PC-9 (cell line): Measurements from ENCODE around the gene ABLIM2. TPM values are rescaled to one million over a fixed set of nuclear protein-coding genes. Genes with fewer than 3 reads are reported as not detected.

Source experiments
- BruUV-seq: library from RNA; stranded (reverse); fragments of 400-500 nt; replicated peaks from 2 replicates; lab custom pipeline; 2021; lab: Mats Ljungman, UMichigan
- CTCF ChIA-PET: fragments of 300-600 bp; sonication (Branson Sonifier 250); formaldehyde crosslinking; loops from one replicate; lab custom pipeline; 2022; ENCODE audit warnings: antibody characterized with exemption; lab: Charles Lee
- POLR2A ChIA-PET: fragments of 300-600 bp; sonication (Branson Sonifier 250); formaldehyde crosslinking; loops from one replicate; lab custom pipeline; 2022; ENCODE audit warnings: antibody characterized with exemption; ENCODE audit not compliant: unreplicated experiment; lab: Charles Lee
- DNase-seq, 2 experiments: peaks; one replicate each; pipeline versions ENCODE4 v3.0.0 to v3.0.0-alpha.2; 2015 to 2022; ENCODE audit warnings: mixed read lengths in 1 of 2
- H2AFZ ChIP-seq: fragments of 200-600 bp; sonication (generic); 2 replicates; pipeline ENCODE4 v1.8.1; 2017; ENCODE audit warnings: antibody characterized with exemption
- H3F3A ChIP-seq: fragments of 200-600 bp; sonication (generic); 2 replicates; pipeline ENCODE4 v1.8.1; 2017; ENCODE audit warnings: antibody characterized with exemption, mild to moderate bottlenecking, low read depth; ENCODE audit not compliant: insufficient read depth
- H3K27ac ChIP-seq: fragments of 200-600 bp; sonication (generic); 2 replicates; pipeline ENCODE4 v1.6.1; 2016; ENCODE audit warnings: mixed run types
- H3K27me3 ChIP-seq: fragments of 200-600 bp; sonication (generic); 2 replicates; pipeline ENCODE4 v1.6.1; 2016; ENCODE audit warnings: low read depth, mixed run types; ENCODE audit not compliant: insufficient read depth
- H3K36me3 ChIP-seq: fragments of 200-600 bp; sonication (generic); 2 replicates; pipeline ENCODE4 v1.6.1; 2016; ENCODE audit warnings: low read depth, mixed run types
- H3K4me1 ChIP-seq: fragments of 200-600 bp; sonication (generic); replicated peaks from 2 replicates; pipeline ENCODE4 v1.6.1; 2016; ENCODE audit warnings: mixed run types; ENCODE audit not compliant: insufficient read depth
- H3K4me2 ChIP-seq: fragments of 200-600 bp; sonication (generic); 2 replicates; pipeline ENCODE4 v1.6.1; 2017; ENCODE audit warnings: mixed run types
- H3K4me3 ChIP-seq: fragments of 200-600 bp; sonication (generic); 2 replicates; pipeline ENCODE4 v1.6.1; 2016; ENCODE audit warnings: mixed run types
- H3K79me2 ChIP-seq: fragments of 200-600 bp; sonication (generic); 2 replicates; pipeline ENCODE4 v1.6.1; 2017; ENCODE audit warnings: low read depth, mixed run types
- H3K9me2 ChIP-seq: fragments of 200-600 bp; sonication (generic); 2 replicates; pipeline ENCODE4 v1.8.1; 2017; ENCODE audit warnings: mild to moderate bottlenecking; ENCODE audit not compliant: insufficient read depth
- H3K9me3 ChIP-seq: fragments of 200-600 bp; sonication (generic); 2 replicates; pipeline ENCODE4 v1.8.1; 2016; ENCODE audit warnings: low read depth; ENCODE audit not compliant: insufficient read depth
- H4K20me1 ChIP-seq: fragments of 200-600 bp; sonication (generic); 2 replicates; pipeline ENCODE4 v1.8.1; 2017; ENCODE audit not compliant: insufficient read depth
- CTCF ChIP-seq: fragments of 200-600 bp; sonication (generic); conservative IDR thresholded peaks from 2 replicates; pipeline ENCODE4 v1.6.1; 2017; ENCODE audit warnings: mixed run types, antibody characterized with exemption, mild to moderate bottlenecking, moderate library complexity
- EZH2 ChIP-seq: fragments of 200-600 bp; sonication (generic); IDR thresholded peaks from 2 replicates; pipeline ENCODE4 v1.8.0; 2017; ENCODE audit warnings: antibody characterized with exemption, low read depth
- intact Hi-C: fragments of 100-400 bp; cut with micrococcal nuclease; formaldehyde crosslinking; loops from one replicate; pipeline ENCODE4 v1.10.0; 2022; ENCODE audit not compliant: unreplicated experiment
- total RNA-seq: library from RNA; stranded (reverse); gene quantifications from 2 replicates; pipeline ENCODE4 v1.2.3, GENCODE V29; 2021

The ABLIM2 gene
- total RNA-seq, 1 experiment from 2014 or later, result 1.6 TPM

- CTCF ChIA-PET, result interaction anchor here (0.6 kb wide), 1 partner anchor 25 kb away, joined by 4 read pairs; no protein-coding TSS in a partner anchor
- Histone ChIP-seq H3K4me2 (no peak overlapping the region), H3K27me3 (no peaks in the 10 kb centered on the region), H3K4me1 (no peaks in the 10 kb centered on the region), H2AFZ (no peak overlapping the region), H3K9me3 (no peaks in the 10 kb centered on the region), H3K4me3 (no peak overlapping the region), H3K27ac (no peak overlapping the region), H4K20me1 (no peaks in the 10 kb centered on the region), H3K36me3 (no peaks in the 10 kb centered on the region), H3F3A (no peaks in the 10 kb centered on the region), H3K79me2 (no peaks in the 10 kb centered on the region), H3K9me2 (no peaks in the 10 kb centered on the region)
- TF ChIP-seq EZH2 (no peak), CTCF (no peak)
- no TSS peak for BruUV-seq
- POLR2A ChIA-PET, result no interaction called here
- intact Hi-C loops, result no loop called here
- DNase-seq, result no peak
These were observed 107.0 kb downstream of the ABLIM2 start for GRCh38 chr4:8051644-8052043.

DNA sequence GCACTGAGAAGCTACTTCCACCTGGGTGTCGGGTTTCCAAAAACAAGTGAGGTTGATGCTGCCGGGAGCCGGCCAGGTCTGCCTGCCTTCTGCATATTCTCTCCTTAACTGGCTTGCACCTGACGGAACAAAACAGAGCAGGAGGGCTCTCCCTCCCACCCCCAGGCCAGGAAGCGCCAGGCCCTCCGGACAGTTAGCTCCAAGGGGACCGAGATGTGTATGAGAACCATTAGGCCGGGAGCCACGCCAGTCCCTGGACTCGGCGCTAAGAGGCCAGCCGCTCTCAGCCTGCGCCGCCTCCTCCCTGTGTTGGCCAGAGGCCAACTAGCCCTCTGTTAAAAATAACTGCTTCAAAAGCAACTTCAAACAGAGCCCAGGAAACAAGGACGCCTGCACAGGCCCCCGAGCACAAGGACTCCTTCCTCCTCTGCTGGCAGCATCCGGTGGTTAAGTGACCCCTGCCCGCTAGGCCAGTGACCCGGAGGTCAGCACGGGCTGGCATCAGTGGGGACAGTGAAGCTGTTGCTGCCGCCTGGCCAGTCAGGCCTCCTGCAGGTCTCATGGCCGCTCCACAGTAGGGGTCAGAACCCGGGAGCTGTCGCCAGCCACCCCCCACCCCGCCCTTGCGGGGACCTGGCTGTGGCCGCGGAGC is 107.9 kb downstream of the ABLIM2 start:
- no peak overlapping the region for H2AFZ ChIP-seq
- no peaks in the 10 kb centered on the region for H3F3A ChIP-seq
- CTCF ChIA-PET, result no interaction called here
- H3K27me3 ChIP-seq, result no peaks in the 10 kb centered on the region
- TF ChIP-seq CTCF (no peak), EZH2 (no peak)
- POLR2A ChIA-PET, result interaction anchor here (0.7 kb wide), 1 partner anchor 108 kb away, joined by 5 read pairs; no protein-coding TSS in a partner anchor
- peak in 1 of 2 experiments; percentile 22 for DNase-seq
- H3K9me3 ChIP-seq, result no peaks in the 10 kb centered on the region
- H4K20me1 ChIP-seq, result no peaks in the 10 kb centered on the region
- no peaks in the 10 kb centered on the region for H3K9me2 ChIP-seq
- no peaks in the 10 kb centered on the region for H3K36me3 ChIP-seq
- H3K4me1 ChIP-seq, result no peaks in the 10 kb centered on the region
- no peaks in the 10 kb centered on the region for H3K79me2 ChIP-seq
- intact Hi-C loops, result no loop called here
- H3K4me3 ChIP-seq, result no peak overlapping the region
- no peak overlapping the region for H3K4me2 ChIP-seq
- H3K27ac ChIP-seq, result no peak overlapping the region
- BruUV-seq, result no TSS peak

DNA sequence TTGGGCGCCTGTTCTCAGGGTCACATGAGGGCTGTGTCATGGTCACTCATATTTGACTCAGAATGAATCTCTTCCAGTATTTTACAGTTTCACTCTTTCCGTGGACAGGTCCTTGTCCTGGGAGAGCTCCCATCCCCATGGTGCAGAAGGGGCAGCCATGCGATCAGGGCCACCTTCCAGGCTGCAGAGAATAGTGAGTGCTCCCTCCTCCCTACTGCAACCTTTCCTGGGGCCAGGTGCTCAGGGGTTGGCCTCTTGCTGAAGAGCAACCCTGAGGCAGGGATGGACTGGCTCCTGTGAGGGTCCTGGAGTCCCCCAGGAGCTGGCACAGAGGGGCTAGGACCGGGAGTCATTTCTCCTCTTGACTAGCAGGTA is 108.4 kb downstream of the ABLIM2 start:
- no peaks in the 10 kb centered on the region for H4K20me1 ChIP-seq
- no peaks in the 10 kb centered on the region for H3K36me3 ChIP-seq
- no peaks in the 10 kb centered on the region for H3K79me2 ChIP-seq
- no peak for DNase-seq
- no peak overlapping the region for H2AFZ ChIP-seq
- intact Hi-C loops, result no loop called here
- no TSS peak for BruUV-seq
- no peaks in the 10 kb centered on the region for H3K9me2 ChIP-seq
- no peak overlapping the region for H3K27ac ChIP-seq
- H3K4me2 ChIP-seq, result no peak overlapping the region
- POLR2A ChIA-PET, result interaction anchor here (0.7 kb wide), 1 partner anchor 109 kb away, joined by 5 read pairs; no protein-coding TSS in a partner anchor
- H3K4me1 ChIP-seq, result no peaks in the 10 kb centered on the region
- H3K9me3 ChIP-seq, result no peaks in the 10 kb centered on the region
- H3F3A ChIP-seq, result no peaks in the 10 kb centered on the region
- H3K27me3 ChIP-seq, result no peaks in the 10 kb centered on the region
- no peak overlapping the region for H3K4me3 ChIP-seq
- CTCF ChIA-PET, result no interaction called here
- TF ChIP-seq EZH2 (no peak), CTCF (no peak)
